Measurements from ENCODE around the gene LRRC71.

Gene LRRC71

GRCh38 chr1:156951371-156951770 is 30.9 kb downstream of the LRRC71 start:
- no peak for DNase-seq

DNA sequence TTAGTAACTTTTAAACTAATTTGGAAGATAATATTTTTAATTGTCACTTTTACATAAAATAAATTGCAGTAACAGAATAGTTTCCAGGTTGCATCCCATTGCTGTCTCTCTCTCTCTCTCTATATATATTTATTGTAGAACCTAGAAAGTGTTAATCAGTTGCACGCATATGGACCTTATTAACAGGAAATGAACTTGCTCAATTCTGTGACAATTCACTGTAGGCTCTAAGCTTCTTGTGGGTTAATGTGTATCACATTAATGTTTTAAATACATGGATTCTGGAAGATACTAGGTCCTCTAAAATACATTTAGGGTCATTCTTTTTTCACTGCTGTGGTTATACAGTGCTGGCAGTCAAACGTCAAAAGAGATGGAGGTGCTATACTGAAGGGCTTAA is 33.1 kb downstream of the LRRC71 start:
- DNase-seq, result no peak

DNA sequence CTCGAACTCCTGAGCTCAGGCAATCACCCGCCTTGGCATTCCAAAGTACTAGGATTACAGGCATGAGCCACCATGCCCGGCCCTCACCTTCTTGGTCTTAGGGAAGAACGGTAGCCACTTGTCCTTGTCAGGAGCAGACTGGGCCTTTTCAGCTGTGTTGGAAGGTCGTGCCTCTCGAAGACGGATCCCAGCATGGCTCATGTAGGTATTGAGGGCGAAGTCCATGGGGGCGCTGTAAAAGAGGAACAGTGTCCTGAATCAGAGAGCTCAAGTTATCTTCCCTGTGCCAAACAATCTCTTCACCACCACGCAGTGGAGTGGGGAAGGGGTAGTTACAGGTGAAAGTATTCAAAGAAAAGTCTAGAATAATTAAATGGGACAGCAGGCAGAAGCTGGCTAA is 35.9 kb downstream of the LRRC71 start:
- no peak for DNase-seq

- no peak for DNase-seq
Observed at GRCh38 chr1:156957634-156958033, 37.2 kb downstream of the LRRC71 start.

DNA sequence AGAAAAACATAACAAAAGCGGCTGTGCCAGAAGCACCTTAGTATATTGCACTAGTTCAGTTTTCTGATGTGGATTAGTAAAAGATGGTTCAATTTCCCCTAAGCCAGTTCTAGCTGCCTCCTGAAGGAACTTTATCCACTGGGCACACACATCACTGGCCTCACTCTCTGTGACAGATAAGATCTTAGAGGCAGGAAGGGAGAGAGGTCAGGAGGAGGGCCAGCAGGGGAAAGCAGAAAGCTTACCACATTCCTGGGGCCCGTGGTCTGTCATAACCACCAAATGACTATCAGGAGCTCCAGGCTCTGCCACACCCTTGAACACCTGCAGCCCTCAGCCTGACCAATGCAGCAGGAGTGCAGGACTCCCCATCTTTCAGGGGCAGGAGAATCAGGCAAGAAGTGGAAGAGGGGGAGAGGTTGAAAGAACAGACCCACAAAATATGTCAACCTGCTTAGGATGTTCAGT is 37.8 kb downstream of the LRRC71 start:
- no peak for DNase-seq

DNA sequence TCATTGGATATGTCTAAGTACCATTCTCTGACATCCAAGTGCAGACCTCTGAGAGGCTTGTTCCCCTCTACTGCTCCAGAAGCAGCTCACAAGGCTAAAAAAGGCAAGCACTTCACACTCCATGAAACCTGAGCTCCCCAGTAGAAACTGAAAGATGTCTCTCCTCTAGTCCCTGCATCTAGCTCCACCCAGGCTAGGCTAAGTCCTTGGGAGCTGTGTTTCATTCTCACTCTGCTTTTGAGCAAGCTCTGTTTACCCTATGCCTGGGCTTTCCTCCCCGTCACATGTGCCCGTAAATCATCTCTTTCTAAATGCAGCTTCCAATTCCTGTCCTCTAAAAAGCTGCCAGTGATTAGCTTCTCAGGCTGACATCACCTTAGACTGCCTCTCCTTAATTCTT is 39.0 kb downstream of the LRRC71 start:
- DNase-seq, result no peak

GRCh38 chr1:156959925-156960324 is 39.5 kb downstream of the LRRC71 start:
- no peak for DNase-seq

DNA sequence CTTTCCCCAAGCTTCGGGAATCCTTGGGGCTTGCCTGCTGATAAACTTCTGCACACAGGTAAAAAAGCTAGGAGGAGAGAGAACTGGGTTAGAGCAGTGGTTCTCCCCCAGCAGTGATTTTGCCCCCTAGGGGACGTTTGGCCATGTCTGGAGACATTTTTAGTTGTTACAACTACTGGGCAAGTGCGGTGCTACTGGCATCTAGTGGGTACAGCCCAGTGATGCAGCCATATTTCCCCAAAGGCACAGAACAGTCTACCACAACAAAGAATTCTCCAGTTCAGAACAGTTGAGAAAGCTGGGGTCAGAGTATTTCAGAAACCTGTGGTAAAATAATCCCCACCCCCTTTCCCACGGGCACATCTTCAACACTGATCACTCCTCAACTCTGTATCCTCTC is 41.3 kb downstream of the LRRC71 start:
- DNase-seq, result peak; percentile 27

DNA sequence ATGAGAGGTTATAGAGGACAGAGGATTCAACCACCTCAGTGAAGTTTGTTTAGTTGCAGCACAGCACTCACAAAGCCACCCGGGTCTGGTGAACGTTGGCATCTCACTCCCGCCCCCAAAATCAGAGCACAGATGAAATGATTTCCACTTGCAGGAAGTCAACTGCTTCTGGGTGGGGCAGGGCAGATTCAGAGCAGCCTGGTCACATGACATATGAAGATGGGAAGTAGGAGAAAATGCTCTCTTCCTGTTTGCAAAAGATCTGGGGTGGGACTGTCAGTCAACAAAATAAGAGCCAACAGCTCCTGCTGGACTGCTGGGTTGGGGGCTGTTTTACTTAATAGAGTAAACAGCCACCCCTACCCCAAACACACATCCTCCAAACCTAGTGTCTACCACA is 43.2 kb downstream of the LRRC71 start:
- DNase-seq, result peak; percentile 50

DNA sequence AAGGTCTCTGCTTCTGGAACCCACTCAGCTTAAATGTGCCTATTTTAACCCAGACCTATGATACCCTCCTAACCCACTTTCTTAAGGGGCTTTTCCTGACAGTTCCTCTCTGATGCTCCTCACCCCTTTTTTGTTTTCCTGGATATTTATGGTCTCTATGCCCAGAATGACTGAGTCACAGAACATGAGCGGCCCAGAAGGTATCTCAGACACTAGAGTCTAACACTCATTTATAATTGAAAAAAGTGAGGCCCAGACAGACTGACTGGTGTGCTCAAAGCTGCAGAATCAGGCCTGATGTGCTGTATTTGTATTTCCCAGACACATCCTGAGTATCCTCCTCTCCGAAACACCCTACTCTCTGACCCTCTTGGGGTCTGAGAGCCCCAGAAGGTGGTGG is 44.0 kb downstream of the LRRC71 start:
- DNase-seq, result no peak

- no peak for DNase-seq
Observed at GRCh38 chr1:156969496-156969895, 49.1 kb downstream of the LRRC71 start.

DNA sequence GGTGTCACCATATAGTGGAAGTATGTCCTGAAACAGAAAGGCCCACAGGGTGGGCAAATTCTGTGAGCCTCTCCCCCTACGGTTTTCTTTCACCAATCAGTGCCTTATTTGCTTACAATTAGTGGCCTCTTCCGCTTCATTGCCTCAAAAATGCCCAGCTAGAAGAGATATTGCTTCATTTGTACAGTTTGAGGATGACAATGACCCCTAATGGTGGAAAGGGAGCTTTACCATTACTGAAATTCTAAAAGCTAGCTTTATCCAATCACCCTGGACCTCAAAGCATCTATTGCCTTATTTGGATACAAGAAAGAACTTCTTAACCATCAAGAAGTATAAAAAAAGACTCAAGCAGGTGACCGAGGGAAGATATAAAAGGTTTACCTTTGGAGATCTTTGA is 49.6 kb downstream of the LRRC71 start:
- DNase-seq, result peak; percentile 2

DNA sequence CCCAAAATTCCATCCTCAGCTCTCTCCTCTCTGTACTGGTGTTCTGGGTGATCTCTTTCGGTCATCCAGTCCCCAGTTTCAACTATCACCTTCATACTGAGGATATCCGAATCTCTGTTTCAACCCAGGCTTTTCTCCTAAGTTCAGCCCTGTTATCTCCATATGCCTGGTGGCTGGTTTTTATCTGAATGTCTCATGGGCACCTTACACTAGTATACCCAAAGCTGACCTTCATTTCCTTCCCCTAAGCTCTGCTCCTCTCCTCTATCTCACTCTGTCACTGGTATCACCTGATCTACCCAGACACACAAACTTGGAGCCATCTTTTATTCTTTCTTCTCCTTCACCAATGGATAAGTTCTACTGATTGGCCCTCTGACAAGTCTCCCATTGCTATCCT is 53.0 kb downstream of the LRRC71 start:
- DNase-seq, result no peak

- DNase-seq, result no peak
Observed at GRCh38 chr1:156975084-156975483, 54.7 kb downstream of the LRRC71 start.

- DNase-seq, result no peak
Observed at GRCh38 chr1:156980551-156980950, 60.1 kb downstream of the LRRC71 start.

Measured in CD4-positive, alpha-beta T cell treated with Interleukin-4 for 4 hours (primary cell).